Lung (tissue), 12 donors: Measurements from ENCODE around the gene EYS. TPM values are rescaled to one million over a fixed set of nuclear protein-coding genes. Genes with fewer than 3 reads are reported as not detected.
"Not testable (repeated sequence)": the region's sequence is repeated elsewhere in the genome, so short reads cannot be mapped to it uniquely, and the experiment has no call there.

Source experiments
- ATAC-seq: fragments of 200-7000 bp; cut with Tn5 transposase; one replicate; pipeline ENCODE4 v1.9.1; 2020; ENCODE audit warnings: moderate number of reproducible peaks; ENCODE audit not compliant: insufficient read depth, low FRiP score
- DNase-seq, 3 donors: peaks; one replicate each; pipeline ENCODE4 v3.0.0-alpha.2; 2013 to 2017
- H3K27ac ChIP-seq, 2 donors: one replicate each; pipeline ENCODE4 v1.5.1; 2013; ENCODE audit warnings: mild to moderate bottlenecking in 2 of 2, moderate library complexity in 2 of 2, control low read depth in 1 of 2, inconsistent platforms in 1 of 2, low read depth in 1 of 2, low read length in 1 of 2
- H3K27me3 ChIP-seq, 3 donors: one replicate each; pipeline ENCODE4 v1.5.1; 2013; ENCODE audit warnings: low read length in 2 of 3; ENCODE audit not compliant: control insufficient read depth in 3 of 3, insufficient read depth in 3 of 3
- H3K36me3 ChIP-seq, 4 donors: one replicate each; pipeline ENCODE4 v1.5.1; 2013; ENCODE audit warnings: low read length in 4 of 4, mild to moderate bottlenecking in 1 of 4, moderate library complexity in 1 of 4; ENCODE audit not compliant: control insufficient read depth in 4 of 4, insufficient read depth in 4 of 4
- H3K4me1 ChIP-seq, 5 donors: one replicate each; pipeline ENCODE4 v1.5.1; 2013; ENCODE audit warnings: low read length in 5 of 5, mild to moderate bottlenecking in 2 of 5, moderate library complexity in 1 of 5; ENCODE audit not compliant: control insufficient read depth in 5 of 5, insufficient read depth in 5 of 5
- H3K4me3 ChIP-seq: one replicate; pipeline ENCODE4 v1.5.1; 2013; ENCODE audit warnings: mild to moderate bottlenecking, control low read depth, moderate library complexity
- H3K9ac ChIP-seq, 2 donors: one replicate each; pipeline ENCODE4 v1.5.1; 2013; ENCODE audit warnings: low read length in 2 of 2, control low read depth in 1 of 2; ENCODE audit not compliant: insufficient read depth in 1 of 2
- H3K9me3 ChIP-seq, 4 donors: one replicate each; pipeline ENCODE4 v1.5.1; 2013; ENCODE audit warnings: low read length in 3 of 4, mild to moderate bottlenecking in 1 of 4, moderate library complexity in 1 of 4; ENCODE audit not compliant: control insufficient read depth in 4 of 4, insufficient read depth in 3 of 4
- CTCF ChIP-seq: IDR thresholded peaks from 2 replicates; pipeline ENCODE4 v1.5.1; 2012; ENCODE audit warnings: mild to moderate bottlenecking; ENCODE audit errors: control extremely low read depth, extremely low read depth
- WGBS, 2 donors: extraction: QIAGEN DNeasy Blood & Tissue Kit; methylation state at CpG; one replicate each; pipeline ENCODE4 v1.1.7; 2013; 5-methylcytosine and 5-hydroxymethylcytosine counted together
- polyA plus RNA-seq, 2 donors: library from polyadenylated mRNA; stranded (reverse); fragments of 200-250 nt; gene quantifications; one replicate each; pipeline ENCODE4 v1.2.1, GENCODE V29; 2013
- total RNA-seq, 2 donors: library from RNA; depleted of rRNA in 1 of 2; stranded (reverse); fragments of >200 nt in 1 of 2; gene quantifications; one replicate each; pipeline ENCODE4 v1.2.1, GENCODE V29; 2014 to 2021
- donor health status: control.
- donor health status: control.
- donor health status: Bipolar disorder and iron deficiency.
- donor health status: healthy.
- donor health status: DM: yes; HTN: yes; CAD: no.

EYS gene
- total and polyA plus RNA-seq, 4 donors, result 0.06 to 0.34 (median 0.12) TPM

DNA sequence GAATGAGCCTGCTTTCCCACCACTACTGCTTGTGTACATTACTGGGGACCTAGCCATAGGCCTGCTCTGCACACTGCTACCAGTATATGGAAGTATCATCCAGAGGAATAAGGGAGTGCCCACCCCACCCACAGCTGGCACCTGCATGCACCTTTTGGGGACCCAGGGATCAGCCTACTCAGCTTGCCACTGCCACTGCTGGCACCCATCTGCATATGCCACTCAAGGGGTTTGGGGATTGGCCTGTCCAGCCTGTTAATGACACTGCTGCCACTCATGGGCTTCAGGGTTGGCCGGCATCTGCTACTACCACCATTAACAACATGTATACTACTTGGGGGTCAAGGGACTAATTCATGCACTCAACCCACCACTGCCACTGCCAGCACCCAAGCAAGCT is 1239.4 kb downstream of the EYS start:
- no peaks in the 10 kb centered on the region for H3K27me3 ChIP-seq
- TF ChIP-seq CTCF, result no peak
- no peaks in the 10 kb centered on the region for H3K4me1 ChIP-seq
- H3K27ac ChIP-seq, result no peak overlapping the region
- H3K36me3 ChIP-seq, result no peaks in the 10 kb centered on the region
- peaks cover 0 to 6% (median 2%) of the 10 kb centered on the region in 4 donors for H3K9me3 ChIP-seq
- ATAC-seq, result no peak
- 93 to 100% methylated on average over 1 of the region's 1 CpG for WGBS, 2 donors
- H3K9ac ChIP-seq, result no peak overlapping the region
- no peak overlapping the region for H3K4me3 ChIP-seq
- DNase-seq, result no peak

DNA sequence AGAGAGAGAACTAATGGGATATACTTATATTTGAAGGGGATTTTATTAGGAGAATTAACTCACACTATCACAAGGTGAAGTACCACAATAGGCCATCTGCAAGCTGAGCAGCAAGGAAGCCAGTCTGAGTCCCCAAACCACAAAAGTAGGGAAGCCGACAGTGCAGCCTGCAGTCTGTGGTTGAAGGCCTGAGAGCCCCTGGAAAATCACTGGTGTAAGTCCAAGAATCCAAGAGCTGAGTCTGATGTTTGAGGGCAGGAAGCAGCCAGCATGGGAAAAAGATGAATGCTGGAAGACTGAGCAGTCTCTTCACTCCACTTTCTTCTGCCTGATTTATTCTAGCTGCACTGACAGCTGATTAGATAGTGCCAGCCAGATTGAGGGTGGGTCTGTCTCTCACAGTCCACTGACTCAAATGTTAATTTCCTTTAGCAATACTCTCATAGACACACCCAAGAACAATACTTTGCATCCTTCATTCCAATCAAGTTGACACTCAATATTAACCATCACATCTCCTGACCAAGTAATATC is 1247.5 kb downstream of the EYS start:
- Histone ChIP-seq H3K9ac (no peak overlapping the region), H3K9me3 (no peaks in the 10 kb centered on the region), H3K36me3 (no peaks in the 10 kb centered on the region), H3K4me3 (no peak overlapping the region), H3K4me1 (no peaks in the 10 kb centered on the region), H3K27ac (no peak overlapping the region), H3K27me3 (no peaks in the 10 kb centered on the region)
- no peak for DNase-seq
- WGBS, 2 donors, result 26 to 47% methylated on average over 1 of the region's 1 CpG
- ATAC-seq, result no peak
- TF ChIP-seq CTCF, result no peak

- H3K27me3 ChIP-seq, ATAC-seq, H3K27ac ChIP-seq, DNase-seq, H3K4me1 ChIP-seq, H3K36me3 ChIP-seq, H3K9ac ChIP-seq, H3K4me3 ChIP-seq, H3K9me3 ChIP-seq: not testable (repeated sequence)
- WGBS, 2 donors, result 93 to 95% methylated on average over 6 of the region's 6 CpGs
Measured at GRCh38 chr6:64448101-64448500, 1258.9 kb downstream of the EYS start.

DNA sequence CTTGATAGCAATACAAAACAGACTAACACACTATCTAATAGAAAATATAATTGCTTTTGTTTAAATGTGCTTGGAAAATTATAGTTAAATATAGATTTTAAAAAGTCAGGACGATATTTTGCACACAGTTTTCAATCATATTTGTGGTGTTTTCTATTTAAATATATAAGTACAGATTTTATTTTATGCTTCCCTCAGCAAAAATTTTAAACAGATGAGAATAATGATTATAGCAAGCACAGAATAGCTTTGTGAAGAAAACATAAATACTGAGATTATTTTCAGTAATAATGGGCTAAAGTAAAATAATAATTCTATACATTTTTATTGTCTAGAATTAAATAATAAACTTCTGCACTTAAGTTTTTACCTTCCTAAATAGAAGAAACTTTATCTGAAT is 1262.0 kb downstream of the EYS start:
- H3K4me1 ChIP-seq, result no peaks in the 10 kb centered on the region
- no peaks in the 10 kb centered on the region for H3K27me3 ChIP-seq
- no peak overlapping the region for H3K27ac ChIP-seq
- H3K36me3 ChIP-seq, result no peaks in the 10 kb centered on the region
- no peak for ATAC-seq
- TF ChIP-seq CTCF, result no peak
- H3K9ac ChIP-seq, result no peak overlapping the region
- DNase-seq, result no peak
- WGBS, 2 donors, result 62 to 82% methylated on average over 1 of the region's 1 CpG
- no peak overlapping the region for H3K4me3 ChIP-seq
- H3K9me3 ChIP-seq, result peaks cover 0 to 5% (median under 1%) of the 10 kb centered on the region in 4 donors
